Lung (tissue), 12 donors: ENCODE data around the gene C10orf67. TPM values are rescaled to one million over a fixed set of nuclear protein-coding genes. Genes with fewer than 3 reads are reported as not detected.
A peak's percentile ranks its signal among the peaks of the same experiment; 100 is the strongest.

Experiments used
- ATAC-seq: fragments of 200-7000 bp; cut with Tn5 transposase; one replicate; pipeline ENCODE4 v1.9.1; 2020; ENCODE audit warnings: moderate number of reproducible peaks; ENCODE audit not compliant: insufficient read depth, low FRiP score
- DNase-seq, 3 donors: peaks; one replicate each; pipeline ENCODE4 v3.0.0-alpha.2; 2013 to 2017
- H3K27ac ChIP-seq, 2 donors: one replicate each; pipeline ENCODE4 v1.5.1; 2013; ENCODE audit warnings: mild to moderate bottlenecking in 2 of 2, moderate library complexity in 2 of 2, control low read depth in 1 of 2, inconsistent platforms in 1 of 2, low read depth in 1 of 2, low read length in 1 of 2
- H3K27me3 ChIP-seq, 3 donors: one replicate each; pipeline ENCODE4 v1.5.1; 2013; ENCODE audit warnings: low read length in 2 of 3; ENCODE audit not compliant: control insufficient read depth in 3 of 3, insufficient read depth in 3 of 3
- H3K36me3 ChIP-seq, 4 donors: one replicate each; pipeline ENCODE4 v1.5.1; 2013; ENCODE audit warnings: low read length in 4 of 4, mild to moderate bottlenecking in 1 of 4, moderate library complexity in 1 of 4; ENCODE audit not compliant: control insufficient read depth in 4 of 4, insufficient read depth in 4 of 4
- H3K4me1 ChIP-seq, 5 donors: one replicate each; pipeline ENCODE4 v1.5.1; 2013; ENCODE audit warnings: low read length in 5 of 5, mild to moderate bottlenecking in 2 of 5, moderate library complexity in 1 of 5; ENCODE audit not compliant: control insufficient read depth in 5 of 5, insufficient read depth in 5 of 5
- H3K4me3 ChIP-seq: one replicate; pipeline ENCODE4 v1.5.1; 2013; ENCODE audit warnings: mild to moderate bottlenecking, control low read depth, moderate library complexity
- H3K9ac ChIP-seq, 2 donors: one replicate each; pipeline ENCODE4 v1.5.1; 2013; ENCODE audit warnings: low read length in 2 of 2, control low read depth in 1 of 2; ENCODE audit not compliant: insufficient read depth in 1 of 2
- H3K9me3 ChIP-seq, 4 donors: one replicate each; pipeline ENCODE4 v1.5.1; 2013; ENCODE audit warnings: low read length in 3 of 4, mild to moderate bottlenecking in 1 of 4, moderate library complexity in 1 of 4; ENCODE audit not compliant: control insufficient read depth in 4 of 4, insufficient read depth in 3 of 4
- CTCF ChIP-seq: IDR thresholded peaks from 2 replicates; pipeline ENCODE4 v1.5.1; 2012; ENCODE audit warnings: mild to moderate bottlenecking; ENCODE audit errors: control extremely low read depth, extremely low read depth
- WGBS, 2 donors: extraction: QIAGEN DNeasy Blood & Tissue Kit; methylation state at CpG; one replicate each; pipeline ENCODE4 v1.1.7; 2013; 5-methylcytosine and 5-hydroxymethylcytosine counted together
- polyA plus RNA-seq, 2 donors: library from polyadenylated mRNA; stranded (reverse); fragments of 200-250 nt; gene quantifications; one replicate each; pipeline ENCODE4 v1.2.1, GENCODE V29; 2013
- total RNA-seq, 2 donors: library from RNA; depleted of rRNA in 1 of 2; stranded (reverse); fragments of >200 nt in 1 of 2; gene quantifications; one replicate each; pipeline ENCODE4 v1.2.1, GENCODE V29; 2014 to 2021
- donor health status: control.
- donor health status: control.
- donor health status: Bipolar disorder and iron deficiency.
- donor health status: healthy.
- donor health status: DM: yes; HTN: yes; CAD: no.

C10orf67 gene
- total and polyA plus RNA-seq, 4 donors = 0.33 to 2.3 (median 0.91) TPM

GRCh38 chr10:23202779-23203178 is 141.8 kb downstream of the C10orf67 start:
- Histone ChIP-seq H3K9ac (no peak overlapping the region), H3K9me3 (peaks cover 0 to 2% (median 0%) of the 10 kb centered on the region in 4 donors), H3K27me3 (peaks cover 23 to 90% (median 79%) of the 10 kb centered on the region in 3 donors), H3K36me3 (no peaks in the 10 kb centered on the region), H3K27ac (no peak overlapping the region), H3K4me3 (no peak overlapping the region), H3K4me1 (peaks cover 0 to 3% (median 0%) of the 10 kb centered on the region in 5 donors)
- TF ChIP-seq CTCF = no peak
- WGBS, 2 donors = 6 to 7% methylated on average over 3 of the region's 3 CpGs
- DNase-seq = peak in 2 of 3 donors; percentile 17 to 40
- ATAC-seq = no peak

- Histone ChIP-seq H3K4me3 (no peak overlapping the region), H3K4me1 (peaks cover 0 to 3% (median 0%) of the 10 kb centered on the region in 5 donors), H3K27me3 (peaks cover 28 to 97% (median 81%) of the 10 kb centered on the region in 3 donors), H3K36me3 (no peaks in the 10 kb centered on the region), H3K27ac (no peak overlapping the region), H3K9me3 (peaks cover 0 to 2% (median 0%) of the 10 kb centered on the region in 4 donors), H3K9ac (no peak overlapping the region)
- WGBS, 2 donors = 10 to 12% methylated on average over 4 of the region's 4 CpGs
- DNase-seq (no peak), ATAC-seq (no peak)
- no peak for TF ChIP-seq CTCF
These were observed 142.8 kb downstream of the C10orf67 start for GRCh38 chr10:23201837-23202236.

- H3K4me1 ChIP-seq = peaks cover 0 to 3% (median 0%) of the 10 kb centered on the region in 5 donors
- no peaks in the 10 kb centered on the region for H3K36me3 ChIP-seq
- peaks cover 0 to 2% (median 0%) of the 10 kb centered on the region in 4 donors for H3K9me3 ChIP-seq
- no peak for TF ChIP-seq CTCF
- ATAC-seq (no peak), DNase-seq (no peak)
- H3K27me3 ChIP-seq = peaks cover 30 to 100% (median 85%) of the 10 kb centered on the region in 3 donors
- H3K27ac ChIP-seq = no peak overlapping the region
- 2 to 4% methylated on average over 11 of the region's 11 CpGs for whole genome bisulfite sequencing, 2 donors
- H3K9ac ChIP-seq = no peak overlapping the region
- no peak overlapping the region for H3K4me3 ChIP-seq
These were observed 143.5 kb downstream of the C10orf67 start for GRCh38 chr10:23200997-23201652.

- H3K4me1 ChIP-seq = peaks cover 0 to 3% (median 0%) of the 10 kb centered on the region in 5 donors
- H3K27ac ChIP-seq = no peak overlapping the region
- peaks cover 0 to 2% (median 0%) of the 10 kb centered on the region in 4 donors for H3K9me3 ChIP-seq
- H3K9ac ChIP-seq = no peak overlapping the region
- WGBS, 2 donors = 7 to 8% methylated on average over 12 of the region's 12 CpGs
- no peak for ATAC-seq
- H3K27me3 ChIP-seq = peaks cover 30 to 100% (median 87%) of the 10 kb centered on the region in 3 donors
- no peak overlapping the region for H3K4me3 ChIP-seq
- no peak for DNase-seq
- no peak for TF ChIP-seq CTCF
- H3K36me3 ChIP-seq = no peaks in the 10 kb centered on the region
These were observed 144.0 kb downstream of the C10orf67 start for GRCh38 chr10:23200586-23200985.
